Neuronal stem cell (in vitro differentiated cells): ENCODE data around the gene CDR2.
A peak's percentile ranks its signal among the peaks of the same experiment; 100 is the strongest.

Experiments used
- DNase-seq: peaks from one replicate; pipeline ENCODE4 v3.0.0-alpha.2; 2013; ENCODE audit warnings: low spot score
- H2AFZ ChIP-seq: one replicate; pipeline ENCODE4 v1.6.1; 2013; ENCODE audit warnings: mild to moderate bottlenecking, low read length, inconsistent platforms
- H2AK5ac ChIP-seq: 2 replicates; pipeline ENCODE4 v1.6.1; 2013; ENCODE audit warnings: low read depth, mild to moderate bottlenecking, inconsistent platforms, low read length, moderate library complexity, mixed read lengths
- H2BK120ac ChIP-seq: 2 replicates; pipeline ENCODE4 v1.6.1; 2013; ENCODE audit warnings: low read depth, mild to moderate bottlenecking, inconsistent platforms, low read length, moderate library complexity, mixed read lengths
- H2BK12ac ChIP-seq: one replicate; pipeline ENCODE4 v1.6.1; 2013; ENCODE audit warnings: low read length, inconsistent platforms
- H2BK15ac ChIP-seq: 2 replicates; pipeline ENCODE4 v1.6.1; 2013; ENCODE audit warnings: mild to moderate bottlenecking, low read length, inconsistent platforms, mixed read lengths
- H2BK5ac ChIP-seq: one replicate; pipeline ENCODE4 v1.6.1; 2013; ENCODE audit warnings: inconsistent platforms, mild to moderate bottlenecking, low read length, moderate library complexity
- H3K14ac ChIP-seq: one replicate; pipeline ENCODE4 v1.6.1; 2013; ENCODE audit warnings: low read length, inconsistent platforms
- H3K18ac ChIP-seq: 2 replicates; pipeline ENCODE4 v1.6.1; 2013; ENCODE audit warnings: low read length, inconsistent platforms
- H3K23ac ChIP-seq: 2 replicates; pipeline ENCODE4 v1.6.1; 2013; ENCODE audit warnings: low read depth, mild to moderate bottlenecking, mixed read lengths, low read length, inconsistent platforms; ENCODE audit not compliant: poor library complexity
- H3K27ac ChIP-seq: replicated peaks from 3 replicates; pipeline ENCODE4 v1.5.1; 2013; ENCODE audit warnings: low read length, inconsistent platforms
- H3K27me3 ChIP-seq, 3 experiments: 2 replicates each; pipeline ENCODE4 v1.6.1; 2013; ENCODE audit warnings: low read length in 3 of 3, mild to moderate bottlenecking in 2 of 3, inconsistent platforms in 1 of 3, low read depth in 1 of 3, mixed read lengths in 1 of 3, moderate library complexity in 1 of 3; ENCODE audit not compliant: control insufficient read depth in 3 of 3, insufficient read depth in 3 of 3
- H3K36me3 ChIP-seq, 2 donors: replicated peaks in 1 of 2; 2 replicates each; pipeline ENCODE4 v1.6.1; 2013; ENCODE audit warnings: low read length in 2 of 2; ENCODE audit not compliant: control insufficient read depth in 2 of 2, insufficient read depth in 2 of 2
- H3K4ac ChIP-seq: 2 replicates; pipeline ENCODE4 v1.6.1; 2013; ENCODE audit warnings: inconsistent platforms, mild to moderate bottlenecking, low read length, moderate library complexity
- H3K4me1 ChIP-seq, 2 donors: 1 replicate in 1 of 2; 2 replicates in 1 of 2; pipeline ENCODE4 v1.6.1; 2013; ENCODE audit warnings: low read length in 2 of 2, low read depth in 1 of 2; ENCODE audit not compliant: control insufficient read depth in 2 of 2, insufficient read depth in 1 of 2
- H3K4me2 ChIP-seq: one replicate; pipeline ENCODE4 v1.6.1; 2013; ENCODE audit warnings: mild to moderate bottlenecking, low read length, inconsistent platforms; ENCODE audit not compliant: insufficient read depth, poor library complexity, severe bottlenecking
- H3K4me3 ChIP-seq, 2 donors: 2 replicates each; pipeline ENCODE4 v1.5.1; 2013; ENCODE audit warnings: low read length in 2 of 2, mild to moderate bottlenecking in 2 of 2, inconsistent platforms in 1 of 2, moderate library complexity in 1 of 2
- H3K79me1 ChIP-seq: one replicate; pipeline ENCODE4 v1.6.1; 2013; ENCODE audit warnings: low read depth, mild to moderate bottlenecking, inconsistent platforms, low read length, moderate library complexity
- H3K9ac ChIP-seq: one replicate; pipeline ENCODE4 v1.6.1; 2013; ENCODE audit warnings: mild to moderate bottlenecking, low read depth, low read length, inconsistent platforms; ENCODE audit not compliant: poor library complexity
- H3K9me3 ChIP-seq, 2 donors: replicated peaks in 1 of 2; 2 replicates each; pipeline versions ENCODE3 to v1.6.1; 2013; ENCODE audit warnings: low read length in 2 of 2, mild to moderate bottlenecking in 2 of 2, inconsistent platforms in 1 of 2, low read depth in 1 of 2, mixed read lengths in 1 of 2, moderate library complexity in 1 of 2; ENCODE audit not compliant: control insufficient read depth in 2 of 2, insufficient read depth in 1 of 2
- H4K8ac ChIP-seq: one replicate; pipeline ENCODE4 v1.6.1; 2013; ENCODE audit warnings: low read depth, mild to moderate bottlenecking, inconsistent platforms, low read length, moderate library complexity
- H4K91ac ChIP-seq: one replicate; pipeline ENCODE4 v1.6.1; 2013; ENCODE audit warnings: low read length, low read depth, mild to moderate bottlenecking, inconsistent platforms; ENCODE audit not compliant: poor library complexity
- WGBS, 2 donors: extraction: QIAGEN DNeasy Blood & Tissue Kit; methylation state at CpG; one replicate each; pipeline ENCODE4 v1.1.7; 2013; ENCODE audit warnings: missing lambda C conversion rate in 2 of 2, mixed read lengths in 1 of 2; ENCODE audit not compliant: insufficient read length in 2 of 2, insufficient replicate concordance in 1 of 2; ENCODE audit errors: extremely low coverage in 2 of 2; 5-methylcytosine and 5-hydroxymethylcytosine counted together

Gene CDR2

GRCh38 chr16:22336581-22336980, 37.8 kb downstream of the CDR2 start:
- Histone ChIP-seq H3K79me1 (no peaks in the 10 kb centered on the region), H4K91ac (no peak overlapping the region), H2BK5ac (no peak overlapping the region), H3K36me3 (peaks cover 24 to 46% of the 10 kb centered on the region in 2 donors), H3K4me2 (no peak overlapping the region), H2BK120ac (no peak overlapping the region), H3K23ac (no peak overlapping the region), H2BK12ac (no peak overlapping the region), H3K14ac (no peak overlapping the region), H3K9me3 (peaks cover 18 to 29% of the 10 kb centered on the region in 2 donors), H3K4me1 (no peaks in the 10 kb centered on the region), H3K18ac (no peak overlapping the region), H3K27ac (no peak overlapping the region), H3K9ac (no peak overlapping the region), H2BK15ac (no peak overlapping the region), H4K8ac (no peak overlapping the region), H3K4me3 (no peak overlapping the region), H2AFZ (no peak overlapping the region), H3K4ac (no peak overlapping the region), H2AK5ac (no peak overlapping the region), H3K27me3 (no peaks in the 10 kb centered on the region)
- no peak for DNase-seq

GRCh38 chr16:22335668-22336246, 38.7 kb downstream of the CDR2 start:
- H3K36me3 ChIP-seq = peaks cover 28 to 52% of the 10 kb centered on the region in 2 donors

DNA sequence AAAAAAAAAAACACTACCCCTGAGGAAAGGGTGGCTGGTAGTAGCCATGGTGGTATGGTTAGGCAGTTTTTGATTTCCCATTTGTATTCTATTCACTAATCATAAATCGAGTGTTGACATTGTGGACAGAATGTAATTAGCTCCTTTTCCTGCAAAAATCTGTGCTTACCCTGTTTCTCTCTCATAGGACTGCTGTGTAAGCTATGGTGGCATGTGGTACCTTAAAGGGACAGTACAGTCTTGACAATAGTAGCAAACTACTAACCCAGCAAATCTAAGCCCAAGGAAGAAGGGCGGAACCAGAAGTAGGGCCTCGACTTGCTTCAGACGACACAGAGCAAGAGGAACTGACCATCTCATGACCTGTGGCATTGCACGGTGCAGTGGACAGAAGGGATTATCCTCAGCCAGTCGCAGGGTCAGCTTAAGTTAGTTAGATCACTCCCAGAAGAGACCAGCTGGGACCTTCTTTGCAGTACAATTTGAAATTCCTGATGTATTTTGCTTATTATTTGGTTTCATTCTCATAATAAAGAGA, 40.9 kb downstream of the CDR2 start:
- H3K27ac ChIP-seq = no peak overlapping the region
- H2BK12ac ChIP-seq = no peak overlapping the region
- no peaks in the 10 kb centered on the region for H3K79me1 ChIP-seq
- WGBS, 2 donors = no CpG with 5 or more reads among the region's 6 CpGs
- H2BK120ac ChIP-seq = no peak overlapping the region
- H3K14ac ChIP-seq = no peak overlapping the region
- H3K9me3 ChIP-seq = peaks cover 17 to 26% of the 10 kb centered on the region in 2 donors
- H2BK5ac ChIP-seq = no peak overlapping the region
- no peak overlapping the region for H3K18ac ChIP-seq
- H3K4me2 ChIP-seq = no peak overlapping the region
- H3K23ac ChIP-seq = no peak overlapping the region
- no peak overlapping the region for H4K91ac ChIP-seq
- no peak overlapping the region for H3K4ac ChIP-seq
- DNase-seq = no peak
- H3K27me3 ChIP-seq = no peaks in the 10 kb centered on the region
- no peak overlapping the region for H3K4me3 ChIP-seq
- no peaks in the 10 kb centered on the region for H3K4me1 ChIP-seq
- H2BK15ac ChIP-seq = no peak overlapping the region
- no peak overlapping the region for H4K8ac ChIP-seq
- H2AFZ ChIP-seq = no peak overlapping the region
- H3K9ac ChIP-seq = no peak overlapping the region
- H2AK5ac ChIP-seq = no peak overlapping the region
- peaks cover 36 to 70% of the 10 kb centered on the region in 2 donors for H3K36me3 ChIP-seq

More at GRCh38 chr16:22335668-22336246, 38.7 kb downstream of the CDR2 start:
- Histone ChIP-seq H3K79me1 (no peaks in the 10 kb centered on the region), H3K27me3 (no peaks in the 10 kb centered on the region), H2BK120ac (no peak overlapping the region), H3K4me2 (no peak overlapping the region), H2BK15ac (no peak overlapping the region), H3K4me3 (no peak overlapping the region), H3K18ac (no peak overlapping the region), H3K4ac (no peak overlapping the region), H3K9me3 (peaks cover 17 to 29% of the 10 kb centered on the region in 2 donors), H4K8ac (no peak overlapping the region), H3K9ac (no peak overlapping the region), H2AK5ac (no peak overlapping the region), H2BK12ac (no peak overlapping the region), H2AFZ (no peak overlapping the region), H3K27ac (no peak overlapping the region), H3K14ac (no peak overlapping the region), H3K4me1 (no peaks in the 10 kb centered on the region), H4K91ac (no peak overlapping the region), H3K23ac (no peak overlapping the region), H2BK5ac (no peak overlapping the region)
- WGBS, 2 donors = no CpG with 5 or more reads among the region's 3 CpGs
- DNase-seq = no peak

DNA sequence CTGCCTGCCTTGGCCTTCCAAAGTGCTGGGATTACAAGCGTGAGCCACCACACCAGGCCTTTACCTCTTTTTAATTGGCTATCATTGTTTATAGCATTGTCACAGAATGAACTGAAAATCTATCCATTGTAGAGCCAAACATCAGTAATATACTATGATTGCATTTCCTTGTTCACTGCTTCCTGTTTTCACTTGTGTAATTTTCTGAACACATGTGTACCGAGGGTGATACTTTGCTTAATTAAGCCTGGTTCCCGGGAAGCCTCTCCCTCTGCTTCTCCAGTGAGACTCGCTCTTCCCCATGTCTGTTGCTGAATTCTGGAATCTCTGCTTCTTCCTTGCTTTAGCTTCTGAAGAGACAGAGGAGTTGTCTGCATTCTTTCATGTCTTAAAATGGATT, 44.1 kb downstream of the CDR2 start:
- Histone ChIP-seq H3K27ac (no peak overlapping the region), H2BK15ac (no peak overlapping the region), H3K14ac (no peak overlapping the region), H4K91ac (no peak overlapping the region), H3K4ac (no peak overlapping the region), H3K9ac (no peak overlapping the region), H3K23ac (no peak overlapping the region), H3K9me3 (peaks cover 3 to 9% of the 10 kb centered on the region in 2 donors), H2AFZ (no peak overlapping the region), H2BK120ac (no peak overlapping the region), H3K4me3 (no peak overlapping the region), H3K18ac (no peak overlapping the region), H3K79me1 (peaks cover 2% of the 10 kb centered on the region), H2BK5ac (no peak overlapping the region), H2BK12ac (no peak overlapping the region), H3K36me3 (peaks cover 56 to 89% of the 10 kb centered on the region in 2 donors), H3K4me2 (peak overlapping the region; percentile 11), H4K8ac (no peak overlapping the region), H2AK5ac (no peak overlapping the region), H3K27me3 (no peaks in the 10 kb centered on the region), H3K4me1 (no peaks in the 10 kb centered on the region)
- no CpG with 5 or more reads among the region's 4 CpGs for WGBS, 2 donors
- no peak for DNase-seq
